HepG2 (cell line): ENCODE data around the gene ABTB2. TPM values are rescaled to one million over a fixed set of nuclear protein-coding genes. Genes with fewer than 3 reads are reported as not detected.

ENCODE experiments used
- AGO1 ChIP-seq: fragments of 200-400 bp; formaldehyde crosslinking; IDR thresholded peaks from 2 replicates; pipeline ENCODE4 v1.6.1; 2017; ENCODE audit warnings: mild to moderate bottlenecking, low read depth, low read length, moderate library complexity; ENCODE audit not compliant: poor library complexity, severe bottlenecking
- DR1 ChIP-seq: sonication (generic); formaldehyde crosslinking; IDR thresholded peaks from 2 replicates; pipeline ENCODE4 v1.8.0; 2021; ENCODE audit warnings: mild to moderate bottlenecking, missing genetic modification reagents, inconsistent platforms
- FOXP1 ChIP-seq, 2 experiments: fragments of 450-650 bp in 1 of 2; IDR thresholded peaks; 2 replicates each; pipeline ENCODE4 v1.6.1; 2017 to 2018; ENCODE audit warnings: antibody characterized with exemption in 1 of 2
- LCORL ChIP-seq, 2 experiments: fragments of 450-650 bp in 1 of 2; sonication (generic) in 1 of 2; formaldehyde crosslinking in 1 of 2; IDR thresholded peaks; 2 replicates each; pipeline versions ENCODE4 v1.5.0 to v1.6.1; 2017 to 2020; ENCODE audit warnings: antibody characterized with exemption in 1 of 2, missing genetic modification reagents in 1 of 2
- MBD4 ChIP-seq: IDR thresholded peaks from 2 replicates; pipeline ENCODE4 v1.6.1; 2012; ENCODE audit warnings: low read length, inconsistent platforms, borderline replicate concordance
- NRL ChIP-seq: sonication (generic); formaldehyde crosslinking; IDR thresholded peaks from 2 replicates; pipeline ENCODE4 v1.5.0; 2020; ENCODE audit warnings: missing genetic modification reagents, mild to moderate bottlenecking, moderate library complexity, borderline replicate concordance
- PHF21A ChIP-seq: sonication (generic); formaldehyde crosslinking; IDR thresholded peaks from 2 replicates; pipeline ENCODE4 v1.5.0; 2020; ENCODE audit warnings: mild to moderate bottlenecking, missing genetic modification reagents
- THYN1 ChIP-seq: sonication (generic); formaldehyde crosslinking; IDR thresholded peaks from 2 replicates; pipeline ENCODE4 v1.8.1; 2023; ENCODE audit warnings: low read depth, mild to moderate bottlenecking, moderate library complexity, missing genetic modification reagents, borderline replicate concordance
- ZNF224 ChIP-seq: sonication (generic); formaldehyde crosslinking; IDR thresholded peaks from 2 replicates; pipeline ENCODE4 v1.5.0; 2020; ENCODE audit warnings: mild to moderate bottlenecking, missing genetic modification reagents
- ZNF33B ChIP-seq: sonication (generic); formaldehyde crosslinking; IDR thresholded peaks from 2 replicates; pipeline ENCODE4 v1.5.1; 2020; ENCODE audit warnings: mild to moderate bottlenecking, missing genetic modification reagents
- ZNF383 ChIP-seq: sonication (generic); formaldehyde crosslinking; IDR thresholded peaks from 2 replicates; pipeline ENCODE4 v1.4.0; 2020; ENCODE audit warnings: missing genetic modification reagents, mild to moderate bottlenecking, borderline replicate concordance
- polyA plus RNA-seq, 8 experiments: library from polyadenylated mRNA; depleted of rRNA in 3 of 8; stranded (reverse) in 7 of 8; unstranded in 1 of 8; fragments of >200 nt; fragmentation: Illumina TruSeq in 4 of 8; extraction: Trizol in 4 of 8; gene quantifications; 2 replicates each; pipeline versions ENCODE4 v1.2.1 to v1.2.3, GENCODE V29; 2011 to 2016; ENCODE audit warnings: low read depth in 4 of 8, missing spikeins in 1 of 8, mixed read lengths in 1 of 8; ENCODE audit not compliant: insufficient read depth in 1 of 8
- total RNA-seq, 5 experiments: library from RNA; depleted of rRNA; stranded (reverse); fragments of >200 nt; fragmentation: Illumina TruSeq; extraction: Trizol; gene quantifications; 2 replicates each; pipeline ENCODE4 v1.2.3, GENCODE V29; 2016; ENCODE audit warnings: low read depth in 1 of 5
- TF ChIP-seq, protein P1 (sequence below): sonication (generic); formaldehyde crosslinking; conservative IDR thresholded peaks from 2 replicates; pipeline ENCODE4 v1.4.0; 2020; ENCODE audit warnings: mild to moderate bottlenecking, missing genetic modification reagents, moderate library complexity
- TF ChIP-seq, protein P2 (sequence below): sonication (generic); formaldehyde crosslinking; IDR thresholded peaks from 2 replicates; pipeline ENCODE4 v1.4.0; 2020; ENCODE audit warnings: missing genetic modification reagents
- TF ChIP-seq, protein P3 (sequence below): sonication (generic); formaldehyde crosslinking; IDR thresholded peaks from 2 replicates; pipeline ENCODE4 v1.5.1; 2020; ENCODE audit warnings: mild to moderate bottlenecking, missing genetic modification reagents
- TF ChIP-seq, protein P4 (sequence below): sonication (generic); formaldehyde crosslinking; IDR thresholded peaks from 2 replicates; pipeline ENCODE4 v1.8.1; 2023; ENCODE audit warnings: missing genetic modification reagents, mild to moderate bottlenecking, borderline replicate concordance
- TF ChIP-seq, protein P5 (sequence below): sonication (generic); formaldehyde crosslinking; IDR thresholded peaks from 2 replicates; pipeline ENCODE4 v1.5.0; 2020; ENCODE audit warnings: missing genetic modification reagents
- TF ChIP-seq, protein P6 (sequence below), 2 experiments: fragments of 450-650 bp in 1 of 2; sonication (generic) in 1 of 2; formaldehyde crosslinking; IDR thresholded peaks; 2 replicates each; pipeline versions ENCODE4 v1.5.0 to v1.8.0; 2020 to 2022; ENCODE audit warnings: mild to moderate bottlenecking in 1 of 2, missing genetic modification reagents in 1 of 2

Gene ABTB2
- total and polyA plus RNA-seq, 2 of the 13 experiments (the other 11 are each of a cell fraction or from before 2014, with no cell fraction given) = 5.1 to 15.4 TPM

DNA sequence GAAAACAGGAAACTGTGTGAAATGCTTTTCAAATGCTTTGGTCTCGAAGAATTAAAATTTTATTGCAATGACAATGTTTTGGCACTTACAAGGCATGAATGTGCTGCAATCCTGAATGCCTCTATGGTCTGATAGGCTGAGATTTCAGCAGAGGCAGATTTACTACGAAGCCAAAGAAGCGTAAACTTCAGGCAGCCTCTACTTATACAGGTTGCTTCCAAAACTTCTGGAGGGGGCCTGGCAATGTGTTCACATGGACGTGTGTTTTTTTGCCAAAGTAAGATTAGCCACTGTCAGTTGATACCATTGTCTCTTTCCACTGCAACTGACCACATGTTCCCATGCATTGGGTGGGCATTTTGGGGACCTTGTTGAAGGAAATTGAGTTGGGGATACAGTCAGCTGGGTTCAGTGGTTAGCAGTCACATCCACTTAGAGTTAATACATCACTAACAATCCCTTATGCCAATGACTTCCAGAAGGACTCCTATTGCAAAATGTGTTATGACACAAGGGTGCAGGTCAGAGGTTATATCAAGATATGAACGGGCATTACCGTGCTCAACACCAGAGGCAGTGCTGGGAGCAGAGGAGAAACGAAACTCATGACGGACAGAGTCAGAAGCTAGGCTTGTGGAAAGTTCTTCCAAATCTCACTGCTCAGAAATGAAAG is 48.8 kb downstream of the ABTB2 start (continued):
- TF ChIP-seq, protein P1, sequence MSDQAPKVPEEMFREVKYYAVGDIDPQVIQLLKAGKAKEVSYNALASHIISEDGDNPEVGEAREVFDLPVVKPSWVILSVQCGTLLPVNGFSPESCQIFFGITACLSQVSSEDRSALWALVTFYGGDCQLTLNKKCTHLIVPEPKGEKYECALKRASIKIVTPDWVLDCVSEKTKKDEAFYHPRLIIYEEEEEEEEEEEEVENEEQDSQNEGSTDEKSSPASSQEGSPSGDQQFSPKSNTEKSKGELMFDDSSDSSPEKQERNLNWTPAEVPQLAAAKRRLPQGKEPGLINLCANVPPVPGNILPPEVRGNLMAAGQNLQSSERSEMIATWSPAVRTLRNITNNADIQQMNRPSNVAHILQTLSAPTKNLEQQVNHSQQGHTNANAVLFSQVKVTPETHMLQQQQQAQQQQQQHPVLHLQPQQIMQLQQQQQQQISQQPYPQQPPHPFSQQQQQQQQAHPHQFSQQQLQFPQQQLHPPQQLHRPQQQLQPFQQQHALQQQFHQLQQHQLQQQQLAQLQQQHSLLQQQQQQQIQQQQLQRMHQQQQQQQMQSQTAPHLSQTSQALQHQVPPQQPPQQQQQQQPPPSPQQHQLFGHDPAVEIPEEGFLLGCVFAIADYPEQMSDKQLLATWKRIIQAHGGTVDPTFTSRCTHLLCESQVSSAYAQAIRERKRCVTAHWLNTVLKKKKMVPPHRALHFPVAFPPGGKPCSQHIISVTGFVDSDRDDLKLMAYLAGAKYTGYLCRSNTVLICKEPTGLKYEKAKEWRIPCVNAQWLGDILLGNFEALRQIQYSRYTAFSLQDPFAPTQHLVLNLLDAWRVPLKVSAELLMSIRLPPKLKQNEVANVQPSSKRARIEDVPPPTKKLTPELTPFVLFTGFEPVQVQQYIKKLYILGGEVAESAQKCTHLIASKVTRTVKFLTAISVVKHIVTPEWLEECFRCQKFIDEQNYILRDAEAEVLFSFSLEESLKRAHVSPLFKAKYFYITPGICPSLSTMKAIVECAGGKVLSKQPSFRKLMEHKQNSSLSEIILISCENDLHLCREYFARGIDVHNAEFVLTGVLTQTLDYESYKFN (CRISPR knock-in tag) = peak; percentile 48
- TF ChIP-seq, protein P2, sequence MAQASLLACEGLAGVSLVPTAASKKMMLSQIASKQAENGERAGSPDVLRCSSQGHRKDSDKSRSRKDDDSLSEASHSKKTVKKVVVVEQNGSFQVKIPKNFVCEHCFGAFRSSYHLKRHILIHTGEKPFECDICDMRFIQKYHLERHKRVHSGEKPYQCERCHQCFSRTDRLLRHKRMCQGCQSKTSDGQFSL (CRISPR knock-in tag) = no peak
- TF ChIP-seq AGO1 = no peak
- TF ChIP-seq ZNF33B (CRISPR knock-in tag) = no peak
- TF ChIP-seq MBD4 = no peak
- TF ChIP-seq LCORL (IDR thresholded peaks at IDR 0.05) = no peak
- TF ChIP-seq LCORL (CRISPR knock-in tag; IDR thresholded peaks at IDR 0.05) = peak; percentile 44; the same call in 1 of the 2 replicates
- TF ChIP-seq, protein P3, sequence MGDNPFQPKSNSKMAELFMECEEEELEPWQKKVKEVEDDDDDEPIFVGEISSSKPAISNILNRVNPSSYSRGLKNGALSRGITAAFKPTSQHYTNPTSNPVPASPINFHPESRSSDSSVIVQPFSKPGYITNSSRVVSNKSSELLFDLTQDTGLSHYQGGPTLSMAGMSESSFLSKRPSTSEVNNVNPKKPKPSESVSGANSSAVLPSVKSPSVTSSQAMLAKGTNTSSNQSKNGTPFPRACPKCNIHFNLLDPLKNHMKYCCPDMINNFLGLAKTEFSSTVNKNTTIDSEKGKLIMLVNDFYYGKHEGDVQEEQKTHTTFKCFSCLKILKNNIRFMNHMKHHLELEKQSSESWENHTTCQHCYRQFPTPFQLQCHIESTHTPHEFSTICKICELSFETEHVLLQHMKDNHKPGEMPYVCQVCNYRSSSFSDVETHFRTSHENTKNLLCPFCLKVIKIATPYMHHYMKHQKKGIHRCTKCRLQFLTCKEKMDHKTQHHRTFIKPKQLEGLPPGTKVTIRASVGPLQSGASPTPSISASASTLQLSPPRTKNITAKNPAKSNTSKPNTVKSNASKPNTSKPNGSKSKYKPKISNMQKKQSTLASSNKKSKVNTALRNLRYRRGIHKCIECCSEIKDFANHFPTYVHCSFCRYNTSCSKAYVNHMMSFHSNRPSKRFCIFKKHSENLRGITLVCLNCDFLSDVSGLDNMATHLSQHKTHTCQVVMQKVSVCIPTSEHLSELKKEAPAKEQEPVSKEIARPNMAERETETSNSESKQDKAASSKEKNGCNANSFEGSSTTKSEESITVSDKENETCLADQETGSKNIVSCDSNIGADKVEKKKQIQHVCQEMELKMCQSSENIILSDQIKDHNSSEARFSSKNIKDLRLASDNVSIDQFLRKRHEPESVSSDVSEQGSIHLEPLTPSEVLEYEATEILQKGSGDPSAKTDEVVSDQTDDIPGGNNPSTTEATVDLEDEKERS (CRISPR knock-in tag) = no peak
- no peak for TF ChIP-seq DR1 (CRISPR knock-in tag)
- no peak for TF ChIP-seq FOXP1 (IDR thresholded peaks at IDR 0.05)
- TF ChIP-seq FOXP1 (CRISPR knock-in tag; IDR thresholded peaks at IDR 0.05) = peak; percentile 66
- no peak for TF ChIP-seq ZNF383 (CRISPR knock-in tag)
- no peak for TF ChIP-seq NRL
- TF ChIP-seq, protein P4, sequence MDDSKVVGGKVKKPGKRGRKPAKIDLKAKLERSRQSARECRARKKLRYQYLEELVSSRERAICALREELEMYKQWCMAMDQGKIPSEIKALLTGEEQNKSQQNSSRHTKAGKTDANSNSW (CRISPR knock-in tag) = no peak
- TF ChIP-seq, protein P5, sequence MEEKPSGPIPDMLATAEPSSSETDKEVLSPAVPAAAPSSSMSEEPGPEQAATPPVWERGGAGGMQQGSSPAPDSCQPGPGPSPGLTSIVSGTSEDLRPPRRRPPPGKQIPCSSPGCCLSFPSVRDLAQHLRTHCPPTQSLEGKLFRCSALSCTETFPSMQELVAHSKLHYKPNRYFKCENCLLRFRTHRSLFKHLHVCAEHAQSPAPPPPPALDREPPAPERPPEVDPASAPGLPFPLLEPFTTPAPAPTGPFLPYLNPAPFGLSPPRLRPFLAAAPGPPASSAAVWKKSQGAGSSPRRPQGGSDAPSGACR = no peak
- TF ChIP-seq PHF21A (CRISPR knock-in tag) = peak; percentile 62; the same call in 1 of the 2 replicates
- TF ChIP-seq ZNF224 (CRISPR knock-in tag) = no peak
- TF ChIP-seq, protein P6, sequence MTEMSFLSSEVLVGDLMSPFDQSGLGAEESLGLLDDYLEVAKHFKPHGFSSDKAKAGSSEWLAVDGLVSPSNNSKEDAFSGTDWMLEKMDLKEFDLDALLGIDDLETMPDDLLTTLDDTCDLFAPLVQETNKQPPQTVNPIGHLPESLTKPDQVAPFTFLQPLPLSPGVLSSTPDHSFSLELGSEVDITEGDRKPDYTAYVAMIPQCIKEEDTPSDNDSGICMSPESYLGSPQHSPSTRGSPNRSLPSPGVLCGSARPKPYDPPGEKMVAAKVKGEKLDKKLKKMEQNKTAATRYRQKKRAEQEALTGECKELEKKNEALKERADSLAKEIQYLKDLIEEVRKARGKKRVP (CRISPR knock-in tag; IDR thresholded peaks at IDR 0.05) = peak in 1 of 2 experiments; percentile 77; a peak in 2 of 4 replicates
- TF ChIP-seq THYN1 (CRISPR knock-in tag) = no peak
